ENCODE measurements around the gene RFESD.
A peak's percentile ranks its signal among the peaks of the same experiment; 100 is the strongest.

Gene RFESD

DNA sequence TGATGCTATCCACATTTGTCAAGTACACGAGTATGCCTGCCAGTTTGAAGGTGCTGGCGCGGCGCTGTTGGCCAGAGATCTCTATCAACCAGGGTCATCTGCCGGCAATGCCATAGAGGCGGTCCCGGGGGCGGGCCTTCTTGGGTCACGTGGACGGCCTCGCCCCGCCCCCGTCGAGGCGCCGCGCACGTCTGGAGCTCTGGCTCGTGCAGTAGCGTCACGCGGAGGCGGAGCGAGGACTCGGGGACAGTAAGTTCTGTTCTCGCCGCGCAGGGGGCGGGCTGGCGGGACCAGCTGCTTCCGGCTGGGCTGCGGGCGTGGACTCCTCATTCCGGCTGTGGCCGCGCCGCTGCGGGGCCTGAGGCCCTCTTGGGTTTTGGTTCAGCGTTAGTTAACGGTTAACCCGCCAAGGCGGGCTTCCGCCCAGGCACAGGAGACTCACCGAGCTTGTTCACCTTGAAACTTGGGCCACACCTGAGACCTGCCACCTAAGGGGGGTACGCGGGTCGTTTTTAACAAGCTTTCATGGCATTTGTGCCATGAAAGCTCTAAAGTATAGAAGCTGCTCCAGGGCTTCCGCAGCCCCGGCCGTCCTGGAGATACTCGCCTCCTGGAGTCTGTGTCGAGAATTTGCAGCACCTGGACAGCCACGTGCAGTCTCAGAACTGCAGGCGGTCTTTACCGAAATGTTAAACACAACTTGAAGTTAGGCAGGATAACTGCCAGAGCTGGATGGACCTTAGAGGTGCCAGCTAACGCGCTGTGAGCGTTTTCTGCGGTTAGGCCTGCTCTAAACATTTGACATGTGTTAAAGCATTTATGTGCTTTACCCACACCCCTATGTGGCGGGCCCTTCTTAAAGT is at the start of gene RFESD:
TSS of gene RFESD (plus strand) at position 209 of the 863 bp plus-strand sequence. CDS start 5,495 bp downstream, outside the sequence.
- DNase-seq: peak; percentile 97

DNA sequence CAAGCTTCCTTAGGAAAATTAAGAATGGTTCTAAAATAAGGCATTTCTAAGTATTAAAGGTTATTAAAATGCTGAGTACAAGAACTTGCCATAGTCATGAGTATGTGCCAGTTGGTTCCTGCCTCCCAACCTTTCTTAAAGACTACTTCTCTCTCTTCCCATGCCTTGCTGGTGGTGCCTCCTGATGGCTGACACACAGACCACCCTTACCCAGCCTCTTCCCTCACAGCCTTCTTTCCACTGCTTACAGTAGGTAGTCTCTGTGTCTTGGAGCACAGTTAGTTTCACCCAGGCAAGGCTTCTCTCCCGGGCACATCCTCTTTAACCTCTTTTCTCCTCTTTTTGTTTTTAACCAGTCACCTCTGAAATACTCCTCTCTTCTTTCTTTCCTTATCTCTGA is 47.3 kb upstream of the RFESD start:
- no peak for DNase-seq

DNA sequence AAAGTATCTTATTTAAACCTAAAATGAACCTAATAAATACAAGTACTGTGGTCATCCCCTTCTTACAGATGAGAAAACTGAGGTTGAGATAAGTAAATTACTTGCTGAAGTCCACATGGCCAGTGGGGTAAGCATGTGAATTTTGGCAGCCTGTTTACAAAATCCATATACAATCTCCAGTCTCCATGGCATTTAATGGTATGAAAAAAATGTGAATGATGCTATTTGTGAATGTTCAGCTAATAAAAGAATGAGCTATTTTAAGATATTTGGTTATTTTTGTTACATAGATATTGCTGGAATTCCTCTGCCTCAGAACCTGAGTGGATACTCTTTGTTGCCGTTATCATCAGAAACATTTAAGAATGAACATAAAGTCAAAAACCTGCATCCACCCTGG is 46.0 kb upstream of the RFESD start:
- DNase-seq: no peak

DNA sequence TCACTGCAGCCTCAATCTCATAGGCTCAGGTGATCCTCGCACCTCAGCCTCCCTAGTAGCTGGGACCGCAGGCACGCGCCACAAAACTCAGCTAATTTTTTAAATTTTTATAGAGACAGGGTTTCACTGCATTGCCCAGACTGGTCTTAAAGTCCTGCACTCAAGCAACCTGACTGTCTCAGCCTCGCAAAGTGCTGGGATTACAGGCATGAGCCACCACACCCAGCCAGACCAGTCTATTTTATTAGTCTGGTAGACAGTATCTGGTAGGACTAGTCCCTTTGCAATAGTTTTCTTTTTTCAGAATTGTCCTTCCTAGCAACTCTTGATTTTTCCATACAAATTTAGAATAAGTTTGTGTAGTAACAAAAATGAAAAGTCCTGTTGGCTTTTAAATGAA is 40.8 kb upstream of the RFESD start:
- DNase-seq: no peak

DNA sequence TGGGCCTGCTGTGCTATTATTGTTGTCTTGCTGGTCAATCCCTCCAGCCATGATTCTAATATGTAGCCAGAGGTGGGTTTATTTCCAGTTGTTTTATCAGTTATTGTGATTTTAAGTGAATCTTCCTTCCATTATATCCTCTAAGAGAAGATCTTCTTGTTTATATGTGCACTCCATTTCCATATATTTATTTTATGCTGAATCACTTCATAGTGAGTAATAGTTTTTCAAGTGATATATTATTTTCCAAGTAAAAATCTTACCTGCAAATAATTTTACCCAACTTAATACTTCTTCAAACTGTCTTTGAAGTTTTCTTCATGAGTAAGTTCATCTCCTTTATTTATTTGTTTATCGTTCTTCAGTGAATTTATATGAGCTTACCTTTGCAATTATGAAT is 40.2 kb upstream of the RFESD start:
- no peak for DNase-seq

DNA sequence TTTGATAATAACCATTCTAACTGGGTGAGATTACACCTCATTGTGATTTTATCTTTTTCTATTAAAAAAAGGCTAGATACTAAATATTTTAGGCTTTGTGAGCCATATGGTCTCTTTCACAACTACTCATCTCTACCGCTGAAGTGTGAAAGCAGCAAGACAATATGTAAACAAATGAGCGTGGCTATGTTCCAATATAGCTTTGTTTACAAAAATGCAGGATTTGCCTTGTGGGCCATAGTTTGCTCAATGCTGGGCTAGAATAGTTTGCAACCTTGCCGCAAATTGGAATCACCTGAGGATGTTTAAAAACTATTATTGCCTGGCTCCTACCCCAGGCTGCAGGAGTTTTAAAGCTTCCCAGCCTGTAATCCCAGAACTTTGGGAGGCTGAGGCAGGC is 36.9 kb upstream of the RFESD start:
- DNase-seq: no peak

DNA sequence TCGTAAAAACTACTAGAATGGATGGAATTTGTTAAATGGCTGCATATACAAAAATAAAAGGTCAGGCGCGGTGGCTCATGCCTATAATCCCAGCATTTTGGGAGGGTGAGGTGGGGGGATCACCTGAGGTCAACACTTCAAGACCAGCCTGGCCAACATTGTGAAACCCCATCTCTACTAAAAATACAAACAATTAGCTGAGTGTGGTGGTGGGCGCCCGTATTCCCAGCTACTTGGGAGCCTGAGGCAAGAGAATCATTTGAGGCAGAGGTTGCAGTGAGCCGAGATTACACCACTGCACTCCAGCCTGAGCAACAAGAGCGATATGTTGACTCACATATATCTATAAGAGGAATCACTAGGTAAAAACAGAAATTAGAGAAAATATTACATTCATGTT is 36.0 kb upstream of the RFESD start:
- DNase-seq: no peak

DNA sequence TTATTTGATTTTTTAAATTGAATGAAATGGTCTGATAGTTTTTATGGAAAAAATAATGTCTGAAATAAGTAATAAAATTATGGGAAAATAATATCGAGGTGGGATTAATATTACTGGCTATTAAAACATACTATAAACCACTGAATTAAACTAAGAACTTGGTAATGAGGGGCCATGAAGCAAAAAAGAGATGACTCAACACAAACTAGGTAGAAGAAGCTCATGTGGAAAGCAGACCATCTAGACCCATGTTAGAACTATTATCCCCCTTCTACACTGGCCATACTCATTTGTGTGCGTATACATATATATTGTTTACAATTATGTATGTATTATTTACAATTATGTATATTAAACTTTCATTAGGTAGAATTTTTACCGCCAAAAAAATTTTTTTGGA is 35.2 kb upstream of the RFESD start:
- no peak for DNase-seq

DNA sequence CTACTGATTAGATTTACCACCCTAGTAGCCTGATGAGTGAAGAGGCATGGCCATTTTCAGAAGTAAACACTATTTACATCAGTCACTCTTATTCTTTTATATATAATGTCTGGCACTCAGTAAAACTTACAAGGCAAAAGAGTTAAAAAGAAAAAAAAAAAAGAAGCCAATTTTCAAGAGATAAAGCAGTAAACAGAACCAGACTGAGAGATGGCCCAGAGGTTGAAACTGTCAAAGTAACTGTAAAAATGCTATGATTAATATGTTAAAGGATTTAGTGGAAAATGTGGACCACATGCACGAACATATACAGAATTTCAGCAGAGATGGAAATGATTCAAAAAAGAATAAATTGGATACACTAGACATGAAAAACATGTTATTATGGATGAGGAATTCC is 33.1 kb upstream of the RFESD start:
- no peak for DNase-seq

DNA sequence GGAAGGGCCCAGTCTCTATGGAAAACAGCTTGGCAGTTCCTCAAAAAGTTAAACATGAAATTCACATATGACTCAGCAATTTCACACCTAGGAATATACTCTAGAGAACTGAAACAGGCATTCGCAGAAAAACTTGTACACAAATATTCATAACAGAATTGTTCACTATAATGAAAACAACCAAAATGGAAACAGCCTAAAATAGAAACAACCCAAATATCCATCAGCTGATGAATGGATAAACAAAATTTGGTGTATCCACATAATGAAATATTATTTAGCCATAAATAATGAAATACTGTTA is 31.5 kb upstream of the RFESD start:
- no peak for DNase-seq

DNA sequence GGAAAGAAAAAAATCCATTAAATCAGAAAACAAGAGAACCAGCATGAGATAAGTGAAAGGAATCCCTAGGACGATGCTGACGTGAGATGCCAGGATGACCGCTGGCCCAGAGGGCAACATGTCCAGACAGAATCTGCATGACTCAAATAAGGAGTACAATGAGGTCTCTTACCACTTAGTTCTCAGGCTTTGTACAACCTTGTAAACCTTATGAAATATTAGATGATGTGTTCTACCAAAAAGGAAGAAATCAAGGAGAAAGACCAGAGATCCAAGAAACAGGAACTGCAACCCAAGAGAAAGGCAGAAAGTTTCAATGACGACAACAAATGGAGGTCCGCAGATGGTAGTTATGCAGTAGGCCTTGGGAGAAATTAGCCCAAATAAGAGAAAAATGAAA is 29.5 kb upstream of the RFESD start:
- no peak for DNase-seq

DNA sequence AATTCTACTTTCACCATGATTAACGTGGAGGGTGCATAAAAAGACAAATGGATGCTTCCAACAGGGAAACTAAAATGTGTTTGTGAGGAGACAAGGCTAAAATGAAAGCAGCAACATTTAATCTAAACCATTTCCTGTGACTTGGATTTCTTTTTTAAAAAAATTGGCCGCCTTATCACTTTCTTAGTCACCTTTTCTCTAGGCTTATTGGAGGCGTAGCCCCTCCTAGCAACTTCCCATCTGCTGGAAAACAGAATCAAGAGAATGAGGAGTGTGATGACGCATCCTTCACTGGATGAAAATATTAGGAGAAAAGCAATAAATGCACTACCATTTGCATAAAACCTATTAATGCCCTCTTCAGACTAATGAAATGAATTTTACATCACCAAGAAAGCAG is 27.5 kb upstream of the RFESD start:
- no peak for DNase-seq

DNA sequence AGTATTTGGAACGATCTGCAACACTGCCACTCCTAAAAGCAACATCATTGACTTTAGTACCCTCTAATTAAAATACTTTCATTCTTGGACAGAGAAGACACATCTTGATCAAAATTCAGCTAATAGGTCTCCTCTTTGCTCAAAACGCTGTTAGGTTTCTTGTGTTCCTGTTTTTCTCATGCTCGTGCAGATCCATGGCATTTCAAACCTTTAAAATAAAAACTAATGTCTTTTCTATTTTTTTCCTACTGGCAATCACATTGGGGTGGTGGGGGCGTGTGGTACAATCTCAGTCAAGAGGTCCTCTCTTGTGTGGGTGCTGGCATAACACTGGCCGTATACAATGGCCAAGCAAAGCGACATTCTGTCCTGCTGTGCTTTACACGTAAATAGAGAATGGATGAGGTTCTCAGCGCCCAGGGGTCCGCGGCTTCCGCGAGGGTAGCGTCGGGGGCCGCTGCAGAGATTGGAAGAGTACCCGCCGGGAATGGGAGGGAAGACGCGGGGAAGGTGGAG is 27.0 kb upstream of the RFESD start:
- DNase-seq: no peak

DNA sequence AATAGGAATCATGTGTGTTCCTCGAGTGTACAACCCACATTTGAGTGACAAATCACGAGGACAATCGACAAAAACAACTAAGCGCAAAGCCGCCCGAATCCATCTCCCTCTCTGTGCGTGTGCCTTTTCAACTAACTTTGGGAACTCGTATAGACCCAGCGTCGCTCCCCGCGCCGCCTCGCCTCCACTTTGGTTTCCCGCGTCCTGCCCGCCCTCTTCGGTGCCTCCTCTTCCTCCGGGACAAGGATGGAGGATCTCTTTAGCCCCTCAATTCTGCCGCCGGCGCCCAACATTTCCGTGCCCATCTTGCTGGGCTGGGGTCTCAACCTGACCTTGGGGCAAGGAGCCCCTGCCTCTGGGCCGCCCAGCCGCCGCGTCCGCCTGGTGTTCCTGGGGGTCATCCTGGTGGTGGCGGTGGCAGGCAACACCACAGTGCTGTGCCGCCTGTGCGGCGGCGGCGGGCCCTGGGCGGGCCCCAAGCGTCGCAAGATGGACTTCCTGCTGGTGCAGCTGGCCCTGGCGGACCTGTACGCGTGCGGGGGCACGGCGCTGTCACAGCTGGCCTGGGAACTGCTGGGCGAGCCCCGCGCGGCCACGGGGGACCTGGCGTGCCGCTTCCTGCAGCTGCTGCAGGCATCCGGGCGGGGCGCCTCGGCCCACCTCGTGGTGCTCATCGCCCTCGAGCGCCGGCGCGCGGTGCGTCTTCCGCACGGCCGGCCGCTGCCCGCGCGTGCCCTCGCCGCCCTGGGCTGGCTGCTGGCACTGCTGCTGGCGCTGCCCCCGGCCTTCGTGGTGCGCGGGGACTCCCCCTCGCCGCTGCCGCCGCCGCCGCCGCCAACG is 26.3 kb upstream of the RFESD start, which contains the start of gene GPR150:
TSS of gene GPR150 (plus strand) at position 58 of the 840 bp plus-strand sequence. CDS start at position 247, 189 bp downstream.
- DNase-seq: peak; percentile 88

DNA sequence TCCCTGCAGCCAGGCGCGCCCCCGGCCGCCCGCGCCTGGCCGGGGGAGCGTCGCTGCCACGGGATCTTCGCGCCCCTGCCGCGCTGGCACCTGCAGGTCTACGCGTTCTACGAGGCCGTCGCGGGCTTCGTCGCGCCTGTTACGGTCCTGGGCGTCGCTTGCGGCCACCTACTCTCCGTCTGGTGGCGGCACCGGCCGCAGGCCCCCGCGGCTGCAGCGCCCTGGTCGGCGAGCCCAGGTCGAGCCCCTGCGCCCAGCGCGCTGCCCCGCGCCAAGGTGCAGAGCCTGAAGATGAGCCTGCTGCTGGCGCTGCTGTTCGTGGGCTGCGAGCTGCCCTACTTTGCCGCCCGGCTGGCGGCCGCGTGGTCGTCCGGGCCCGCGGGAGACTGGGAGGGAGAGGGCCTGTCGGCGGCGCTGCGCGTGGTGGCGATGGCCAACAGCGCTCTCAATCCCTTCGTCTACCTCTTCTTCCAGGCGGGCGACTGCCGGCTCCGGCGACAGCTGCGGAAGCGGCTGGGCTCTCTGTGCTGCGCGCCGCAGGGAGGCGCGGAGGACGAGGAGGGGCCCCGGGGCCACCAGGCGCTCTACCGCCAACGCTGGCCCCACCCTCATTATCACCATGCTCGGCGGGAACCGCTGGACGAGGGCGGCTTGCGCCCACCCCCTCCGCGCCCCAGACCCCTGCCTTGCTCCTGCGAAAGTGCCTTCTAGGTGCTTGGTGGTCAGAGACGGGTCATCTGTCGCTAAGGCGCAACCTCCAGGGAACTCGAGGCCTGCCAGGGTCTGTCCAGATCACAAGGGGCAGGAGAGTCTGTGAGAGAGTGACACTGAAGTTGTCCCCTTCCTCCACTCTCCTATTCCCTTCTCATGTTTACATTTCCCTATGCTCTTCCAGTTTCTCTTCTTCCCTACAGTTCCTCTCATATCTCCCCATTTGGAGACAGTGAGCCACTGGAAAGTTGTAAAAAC is 25.4 kb upstream of the RFESD start:
- DNase-seq: peak; percentile 83

DNA sequence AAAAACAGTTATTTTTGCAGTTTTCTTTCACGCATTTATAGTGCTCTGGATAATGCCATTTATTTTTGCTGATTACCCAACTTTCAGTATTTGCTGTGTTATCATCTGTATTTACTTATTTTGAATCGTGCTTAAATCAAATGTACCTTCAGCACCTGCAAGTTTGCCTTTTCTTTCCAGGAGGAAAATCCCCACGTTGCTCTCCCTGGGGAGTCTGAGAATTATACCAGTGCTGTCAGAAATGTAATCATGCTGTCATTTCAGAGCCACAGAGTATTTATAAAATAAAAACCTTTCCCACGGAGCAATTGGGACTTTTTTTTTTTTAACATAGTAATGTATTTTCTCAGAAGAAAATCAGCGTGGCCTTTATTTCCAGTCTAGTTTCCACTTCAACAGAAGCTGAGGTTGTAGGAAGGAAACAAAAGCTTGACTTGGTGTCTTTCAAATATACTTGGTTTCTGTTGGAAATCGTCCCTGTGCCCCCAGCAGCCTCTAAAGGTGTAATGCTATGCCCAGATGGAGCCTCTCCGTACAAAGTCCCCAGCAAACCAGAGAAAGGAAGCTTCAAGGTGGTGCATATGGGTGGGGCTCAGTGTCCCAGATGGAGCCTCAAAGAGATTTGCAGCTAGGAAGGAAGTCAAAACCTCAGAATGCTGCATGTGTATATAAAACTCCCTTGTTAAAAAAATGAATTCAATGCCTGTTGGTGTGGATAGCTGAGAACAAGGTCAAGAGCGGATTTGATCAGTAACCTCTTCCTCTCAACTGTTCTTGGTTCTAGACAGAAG is 24.5 kb upstream of the RFESD start:
- peak; percentile 70 for DNase-seq

DNA sequence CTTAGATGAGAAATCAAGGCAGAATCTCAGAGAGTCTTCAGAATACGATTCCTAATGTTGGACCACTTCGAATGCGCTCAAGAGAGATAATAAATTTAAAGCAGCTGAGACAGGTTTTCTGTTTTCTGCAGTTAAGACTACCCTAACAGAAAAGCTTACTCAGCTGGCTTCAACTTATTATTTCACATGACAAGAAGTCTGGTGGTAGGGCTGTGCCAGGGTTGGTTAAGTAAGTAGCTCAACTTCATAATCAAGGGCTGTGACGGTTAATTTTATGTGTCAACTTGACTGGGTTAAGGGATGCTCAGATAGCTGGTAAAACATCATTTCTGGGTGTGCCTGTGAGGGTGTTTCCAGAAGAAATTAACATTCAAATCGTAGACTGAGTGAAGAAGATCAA is 22.9 kb upstream of the RFESD start:
- no peak for DNase-seq

DNA sequence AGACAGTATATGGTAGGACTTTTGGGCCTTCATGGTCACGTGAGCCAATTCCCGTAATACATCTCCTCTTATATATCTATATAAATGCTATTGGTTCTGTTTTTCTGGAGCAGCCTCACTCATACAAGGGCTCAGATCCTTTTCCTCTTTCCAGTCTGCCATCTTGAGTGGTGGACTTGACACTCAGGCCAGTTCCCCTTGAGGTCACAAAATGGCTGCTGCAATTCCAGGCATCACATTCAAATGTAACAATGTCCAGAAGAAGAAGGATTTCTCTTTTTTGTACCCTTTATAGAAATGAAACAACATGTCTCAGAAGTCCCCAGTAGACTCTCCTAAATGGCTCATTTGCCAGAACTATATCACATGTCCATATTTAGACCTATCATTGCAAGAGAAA is 22.2 kb upstream of the RFESD start:
- no peak for DNase-seq

DNA sequence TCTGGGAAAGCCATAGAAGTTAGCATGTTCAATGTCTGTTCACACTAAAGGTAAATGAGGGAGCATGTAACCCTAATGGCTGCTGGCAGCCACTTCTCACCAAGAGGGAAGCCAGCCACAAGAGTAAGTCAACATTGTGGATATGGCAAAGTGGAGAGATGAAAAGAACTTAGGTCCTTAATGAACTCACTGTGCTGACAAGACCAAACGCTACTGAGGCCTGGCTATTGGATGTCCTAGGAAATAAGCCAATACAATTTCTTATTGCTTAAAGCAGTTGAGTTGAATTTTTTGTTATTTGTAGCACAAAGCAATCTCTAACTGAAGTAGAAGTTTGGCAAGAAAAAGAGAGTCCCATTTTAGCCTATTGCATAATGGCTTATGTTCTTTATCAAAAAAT is 19.9 kb upstream of the RFESD start:
- DNase-seq: no peak

DNA sequence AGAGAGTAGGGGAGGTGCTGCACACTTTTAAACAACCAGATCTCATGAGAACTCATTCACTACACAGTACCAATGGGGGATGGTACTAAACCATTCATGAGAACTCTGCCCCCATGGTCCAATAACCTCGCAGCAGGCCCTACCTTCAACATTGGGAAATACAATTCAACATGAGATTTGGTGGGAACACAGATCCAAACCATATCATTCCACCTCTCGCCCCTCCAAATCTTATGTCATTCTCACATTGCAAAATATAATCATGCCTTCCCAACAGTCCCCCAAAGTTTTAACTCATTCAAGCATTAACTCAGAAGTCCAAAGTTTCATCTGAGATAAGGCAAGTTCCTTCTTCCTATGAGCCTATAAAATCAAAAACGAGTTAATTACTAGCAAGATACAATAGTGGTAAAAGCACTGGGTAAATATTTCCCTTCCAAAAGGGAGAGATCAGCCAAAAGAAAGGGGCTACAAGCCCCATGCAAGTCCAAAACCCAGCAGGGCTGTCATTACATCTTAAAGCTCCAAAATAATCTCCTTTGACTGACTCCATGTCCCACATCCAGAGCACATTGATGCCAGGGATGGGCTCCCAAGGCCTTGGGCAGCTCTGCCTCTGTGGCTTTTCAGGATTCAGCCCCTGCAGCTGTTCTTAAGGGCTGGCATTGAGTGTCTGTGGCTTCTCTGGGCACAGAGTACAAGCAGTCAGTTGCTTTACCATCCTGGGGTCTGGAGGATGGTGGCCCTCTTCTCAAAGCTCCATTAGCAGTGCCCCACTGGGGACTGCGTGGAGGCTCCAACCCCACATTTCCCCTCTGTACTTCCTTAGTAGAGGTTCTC is 18.4 kb upstream of the RFESD start:
- DNase-seq: no peak

DNA sequence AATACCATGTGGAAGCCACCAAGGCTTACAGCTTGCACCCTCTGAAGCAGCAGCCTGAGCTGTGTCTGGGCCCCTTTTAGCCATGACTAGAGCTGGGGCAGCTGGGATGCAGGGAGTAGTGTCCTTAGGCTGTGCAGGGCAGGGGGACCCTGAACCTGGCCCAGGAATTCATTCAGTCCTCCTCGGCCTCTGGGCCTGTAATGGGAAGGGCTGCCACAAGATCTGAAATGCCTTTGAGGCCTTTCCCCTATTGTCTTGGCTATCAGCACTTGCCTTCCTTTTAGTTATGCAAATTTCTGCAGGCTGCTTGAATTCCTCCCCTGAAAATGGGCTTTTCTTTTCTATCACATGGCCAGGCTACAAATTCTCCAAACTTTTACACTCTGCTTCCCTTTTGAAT is 17.6 kb upstream of the RFESD start:
- no peak for DNase-seq
